GM12864 (cell line): ENCODE results near the gene LDHAL6A.
"Not testable (repeated sequence)": the region's sequence is repeated elsewhere in the genome, so short reads cannot be mapped to it uniquely, and the experiment has no call there.

Experiments used
- DNase-seq: peaks from one replicate; pipeline ENCODE4 v3.0.0-alpha.2; 2011; ENCODE audit warnings: low read depth
- H3K4me3 ChIP-seq: 2 replicates; pipeline ENCODE4 v1.5.1; 2011; ENCODE audit warnings: mild to moderate bottlenecking, low read depth, low read length, control low read depth
- TF ChIP-seq, protein P1 (sequence below): IDR thresholded peaks from 2 replicates; pipeline ENCODE4 v1.5.1; 2011; ENCODE audit warnings: low read depth, mild to moderate bottlenecking, moderate library complexity, low read length, control low read depth, inconsistent platforms; ENCODE audit errors: missing control alignments

Gene LDHAL6A

DNA sequence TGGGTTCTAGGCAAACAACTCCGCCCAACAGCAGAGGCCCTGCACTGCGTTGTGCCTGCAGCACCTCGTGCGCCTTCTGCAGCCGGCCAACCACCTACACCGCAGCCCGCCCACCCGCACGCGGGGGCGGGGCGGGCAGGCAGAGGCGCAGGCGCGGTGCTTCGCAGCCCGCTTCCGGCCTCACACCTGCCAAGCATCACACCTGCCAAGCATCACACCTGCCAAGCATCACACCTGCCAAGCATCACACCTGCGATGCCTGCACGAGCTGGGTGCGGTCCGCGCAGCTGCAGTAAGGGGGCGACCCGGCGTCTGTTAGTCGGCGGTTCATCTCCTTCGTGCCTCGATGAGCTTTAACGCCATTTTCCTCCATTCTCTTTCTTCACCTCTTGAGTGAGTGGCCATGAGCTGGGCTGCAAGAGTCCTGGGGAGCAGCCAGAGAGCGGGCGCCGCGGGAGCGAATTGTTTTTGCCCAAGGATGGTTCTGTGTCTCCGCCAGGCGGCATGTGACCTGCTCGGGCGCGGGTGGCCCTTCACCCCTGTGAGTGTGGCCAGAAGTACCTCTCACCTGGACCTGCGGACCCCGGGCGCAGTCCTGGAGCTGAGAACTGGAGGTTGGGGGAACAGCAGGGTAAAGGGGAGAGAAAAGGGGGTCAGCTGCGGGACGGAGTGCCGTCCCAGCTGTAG is at the start of gene LDHAL6A:
LDHAL6A (plus strand) TSS at position 171 of the 687 bp plus-strand sequence. CDS start 825 bp downstream, outside the sequence.
- DNase-seq: no peak
- no peak within 1 kb of the TSS for H3K4me3 ChIP-seq
- TF ChIP-seq, protein P1, sequence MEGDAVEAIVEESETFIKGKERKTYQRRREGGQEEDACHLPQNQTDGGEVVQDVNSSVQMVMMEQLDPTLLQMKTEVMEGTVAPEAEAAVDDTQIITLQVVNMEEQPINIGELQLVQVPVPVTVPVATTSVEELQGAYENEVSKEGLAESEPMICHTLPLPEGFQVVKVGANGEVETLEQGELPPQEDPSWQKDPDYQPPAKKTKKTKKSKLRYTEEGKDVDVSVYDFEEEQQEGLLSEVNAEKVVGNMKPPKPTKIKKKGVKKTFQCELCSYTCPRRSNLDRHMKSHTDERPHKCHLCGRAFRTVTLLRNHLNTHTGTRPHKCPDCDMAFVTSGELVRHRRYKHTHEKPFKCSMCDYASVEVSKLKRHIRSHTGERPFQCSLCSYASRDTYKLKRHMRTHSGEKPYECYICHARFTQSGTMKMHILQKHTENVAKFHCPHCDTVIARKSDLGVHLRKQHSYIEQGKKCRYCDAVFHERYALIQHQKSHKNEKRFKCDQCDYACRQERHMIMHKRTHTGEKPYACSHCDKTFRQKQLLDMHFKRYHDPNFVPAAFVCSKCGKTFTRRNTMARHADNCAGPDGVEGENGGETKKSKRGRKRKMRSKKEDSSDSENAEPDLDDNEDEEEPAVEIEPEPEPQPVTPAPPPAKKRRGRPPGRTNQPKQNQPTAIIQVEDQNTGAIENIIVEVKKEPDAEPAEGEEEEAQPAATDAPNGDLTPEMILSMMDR: no peak

DNA sequence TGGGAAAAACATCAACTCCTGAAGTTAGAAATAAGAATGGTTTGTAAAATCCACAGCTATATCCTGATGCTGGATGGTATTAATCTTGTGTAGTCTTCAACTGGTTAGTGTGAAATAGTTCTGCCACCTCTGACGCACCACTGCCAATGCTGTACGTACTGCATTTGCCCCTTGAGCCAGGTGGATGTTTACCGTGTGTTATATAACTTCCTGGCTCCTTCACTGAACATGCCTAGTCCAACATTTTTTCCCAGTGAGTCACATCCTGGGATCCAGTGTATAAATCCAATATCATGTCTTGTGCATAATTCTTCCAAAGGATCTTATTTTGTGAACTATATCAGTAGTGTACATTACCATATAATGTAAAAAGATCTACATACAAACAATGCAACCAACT is 48.3 kb upstream of the LDHAL6A start:
- DNase-seq: not testable (repeated sequence)

DNA sequence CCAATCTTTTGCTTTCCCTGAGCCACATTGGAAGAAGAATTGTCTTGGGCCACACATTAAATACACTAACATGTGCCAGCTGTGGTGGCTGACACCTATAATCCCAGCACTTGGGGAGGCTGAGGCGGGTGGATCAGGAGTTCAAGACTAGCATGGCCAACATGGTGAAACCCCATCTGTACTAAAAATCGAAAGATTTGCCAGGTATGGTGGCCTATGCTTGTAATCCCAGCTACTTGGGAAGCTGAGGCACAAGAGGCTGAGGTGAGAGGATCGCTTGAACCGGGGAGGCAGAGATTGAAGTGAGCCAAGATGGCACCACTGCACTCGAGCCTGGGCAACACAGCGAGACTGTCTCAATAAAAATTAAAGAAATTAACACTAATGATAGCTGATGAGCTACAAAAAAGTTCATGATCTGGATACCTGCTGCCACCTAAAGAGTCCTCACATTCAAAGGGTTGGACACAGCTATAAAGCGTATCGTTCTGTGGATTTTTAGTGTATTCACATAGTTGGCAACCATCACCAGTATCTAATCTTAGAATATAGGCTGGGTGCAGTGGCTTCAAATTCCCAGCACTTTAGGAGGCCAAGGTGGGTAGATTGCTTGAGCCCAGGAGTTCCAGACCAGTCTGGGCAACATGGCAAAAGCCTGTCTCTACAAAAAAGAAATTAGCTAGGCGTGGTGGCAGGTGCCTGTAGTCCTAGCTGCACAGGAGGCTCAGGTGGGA is 46.9 kb upstream of the LDHAL6A start:
- TF ChIP-seq, protein P1: no peak
- DNase-seq: no peak
- H3K4me3 ChIP-seq: no peak overlapping the region

More for the DNA sequence above, 48.3 kb upstream of the LDHAL6A start:
- not testable (repeated sequence) for H3K4me3 ChIP-seq

DNA sequence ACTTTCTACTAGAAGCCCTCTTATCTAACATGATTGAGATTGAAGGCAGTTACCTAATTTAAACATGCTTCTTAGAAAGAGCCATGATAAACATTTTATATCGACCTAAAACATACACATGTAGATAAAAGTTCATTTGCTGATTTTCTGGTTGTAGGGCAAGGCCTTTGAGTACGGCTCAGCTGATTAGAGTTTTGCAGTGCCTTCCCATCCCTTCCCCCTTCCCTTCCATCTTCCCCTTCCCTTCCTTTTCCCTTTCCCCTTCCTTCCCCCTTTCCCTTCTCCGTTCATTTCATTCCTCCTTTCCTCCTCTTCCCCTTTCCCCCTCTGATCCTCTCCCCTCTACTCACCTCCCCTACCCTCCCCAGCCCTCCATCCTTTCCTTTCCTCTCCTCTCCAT is 39.2 kb upstream of the LDHAL6A start:
- DNase-seq: no peak
- H3K4me3 ChIP-seq: no peak overlapping the region
- TF ChIP-seq, protein P1: no peak

DNA sequence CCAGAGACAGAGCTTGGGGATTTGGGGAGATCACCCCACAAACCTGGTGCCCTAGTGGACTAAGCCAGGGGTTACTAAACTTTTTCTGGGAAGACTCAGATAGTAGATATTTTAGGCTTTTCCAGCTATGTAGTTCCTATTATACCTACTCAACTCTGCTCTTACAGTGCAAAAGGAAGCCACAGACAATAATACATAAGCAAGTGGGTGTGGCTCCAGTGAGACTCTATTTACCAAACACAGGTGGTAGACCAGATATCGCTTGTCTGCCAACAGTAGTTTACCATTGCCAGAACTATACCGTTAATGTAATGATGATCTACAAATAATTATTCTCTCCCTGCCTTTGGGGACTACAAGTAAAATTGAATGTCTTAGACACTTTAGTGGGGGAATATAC is 36.6 kb upstream of the LDHAL6A start:
- no peak for DNase-seq

DNA sequence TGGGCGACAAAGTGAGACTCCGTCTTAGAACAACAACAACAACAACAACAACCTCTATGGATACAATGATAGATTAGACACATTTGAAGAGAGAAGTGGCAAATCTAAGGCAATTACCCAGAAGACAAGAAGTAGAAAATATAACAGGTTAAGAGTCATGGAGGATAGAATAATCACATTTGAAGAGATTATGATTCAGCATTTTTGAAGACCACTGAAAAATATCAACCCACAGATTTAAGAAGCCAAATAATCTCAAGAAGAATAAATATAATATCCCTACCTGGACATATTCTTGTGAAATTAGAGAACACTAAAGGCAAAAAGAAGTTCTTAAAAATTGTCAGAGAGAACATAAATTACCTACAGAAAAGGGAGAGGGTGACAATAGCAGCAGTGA is 35.6 kb upstream of the LDHAL6A start:
- TF ChIP-seq, protein P1: no peak
- H3K4me3 ChIP-seq: no peak overlapping the region
- no peak for DNase-seq

More for the DNA sequence above, 36.6 kb upstream of the LDHAL6A start:
- TF ChIP-seq, protein P1: no peak
- no peak overlapping the region for H3K4me3 ChIP-seq

DNA sequence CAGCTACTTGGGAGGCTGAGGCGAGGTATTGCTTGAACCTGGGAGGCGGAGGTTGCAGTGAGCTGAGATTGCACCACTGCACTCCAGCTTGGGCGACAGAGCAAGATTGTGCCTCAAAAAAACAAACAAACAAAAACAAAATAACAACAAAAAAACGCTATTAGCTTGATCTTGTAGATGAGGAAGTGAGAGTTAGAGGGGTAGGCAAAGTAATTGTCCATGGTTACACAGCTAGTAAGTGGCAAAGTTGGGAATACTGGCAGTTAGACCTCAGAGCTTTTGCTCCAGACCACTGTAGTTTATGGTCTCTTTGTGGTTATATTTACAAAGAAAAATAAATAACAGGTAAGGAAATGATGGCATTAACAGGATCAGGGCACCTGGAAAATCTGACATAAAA is 28.4 kb upstream of the LDHAL6A start:
- H3K4me3 ChIP-seq: no peak overlapping the region
- TF ChIP-seq, protein P1: no peak
- no peak for DNase-seq
